HepG2 (cell line): ENCODE results near the gene SMLR1. TPM values are rescaled to one million over a fixed set of nuclear protein-coding genes. Genes with fewer than 3 reads are reported as not detected.

Experiments used
- ATAC-seq: fragments of 200-7000 bp; cut with Tn5 transposase; 3 replicates; pipeline ENCODE4 v1.9.1; 2020; ENCODE audit warnings: mild to moderate bottlenecking, moderate library complexity
- BruUV-seq: library from RNA; stranded (reverse); fragments of 400-500 nt; replicated peaks from 2 replicates; lab custom pipeline; 2021; lab: Mats Ljungman, UMichigan
- CTCF ChIA-PET: fragments of 300-600 bp; formaldehyde crosslinking; extraction: SDS; loops from one replicate; lab custom pipeline; 2021; ENCODE audit warnings: low total read pairs, inconsistent platforms, low intra/inter-chr PET ratio; lab: Yijun Ruan, JAX
- POLR2A ChIA-PET: fragments of 350-600 bp; sonication (Branson Sonifier 250); formaldehyde crosslinking; loops from one replicate; lab custom pipeline; 2020; ENCODE audit warnings: antibody characterized with exemption, inconsistent platforms; lab: Yijun Ruan, JAX
- DNase-seq: peaks from one replicate; pipeline ENCODE4 v3.0.0-alpha.2; 2015; ENCODE audit warnings: low spot score
- FAIRE-seq: peaks from 3 replicates; lab custom pipeline; 2011; peaks lifted over from hg19 to GRCh38; lab: Jason Lieb, UNC
- H2AFZ ChIP-seq: one replicate; pipeline ENCODE4 v1.6.1; 2011; ENCODE audit warnings: low read length, inconsistent platforms
- H3K27ac ChIP-seq: fragments of 300-600 bp; 3 replicates; pipeline ENCODE4 v1.8.0; 2011; ENCODE audit warnings: mixed run types, mild to moderate bottlenecking, mixed read lengths, low read length, inconsistent platforms; ENCODE audit not compliant: insufficient read depth; ENCODE audit errors: extremely low read length
- H3K27me3 ChIP-seq, 2 experiments: fragments of 200-600 bp in 1 of 2; 2 replicates in 1 of 2; 3 replicates in 1 of 2; pipeline versions ENCODE4 v1.6.0 to v1.8.0; 2011; ENCODE audit warnings: low read length in 2 of 2, mild to moderate bottlenecking in 2 of 2, moderate library complexity in 2 of 2, inconsistent platforms in 1 of 2; ENCODE audit not compliant: insufficient read depth in 2 of 2, control insufficient read depth in 1 of 2
- H3K36me3 ChIP-seq, 2 experiments: fragments of 200-600 bp in 1 of 2; replicated peaks in 1 of 2; 2 replicates in 1 of 2; 3 replicates in 1 of 2; pipeline versions ENCODE4 v1.5.1 to v1.8.0; 2011; ENCODE audit warnings: low read length in 2 of 2, inconsistent platforms in 1 of 2; ENCODE audit not compliant: insufficient read depth in 2 of 2, control insufficient read depth in 1 of 2
- H3K4me1 ChIP-seq: 2 replicates; pipeline ENCODE4 v1.5.1; 2012; ENCODE audit warnings: low read length, inconsistent platforms; ENCODE audit not compliant: insufficient read depth
- H3K4me2 ChIP-seq: 2 replicates; pipeline ENCODE4 v1.6.0; 2011; ENCODE audit warnings: low read depth, low read length, inconsistent platforms
- H3K4me3 ChIP-seq, 3 experiments: fragments of 200-600 bp in 1 of 3; sonication (generic), shearing (Covaris generic) in 1 of 3; replicated peaks in 1 of 3; 2 replicates each; pipeline ENCODE4 v1.5.1; 2011 to 2016; ENCODE audit warnings: low read length in 3 of 3, inconsistent platforms in 2 of 3, low read depth in 2 of 3, mild to moderate bottlenecking in 2 of 3, control low read depth in 1 of 3, mixed read lengths in 1 of 3; ENCODE audit not compliant: insufficient read depth in 1 of 3
- H3K79me2 ChIP-seq: one replicate; pipeline ENCODE4 v1.6.1; 2011; ENCODE audit warnings: low read length, inconsistent platforms; ENCODE audit not compliant: insufficient read depth
- H3K9ac ChIP-seq: 2 replicates; pipeline ENCODE4 v1.6.0; 2011; ENCODE audit warnings: mild to moderate bottlenecking, low read depth, low read length, inconsistent platforms; ENCODE audit not compliant: insufficient read depth
- H3K9me3 ChIP-seq: 2 replicates; pipeline ENCODE4 v1.5.1; 2012; ENCODE audit warnings: mild to moderate bottlenecking, low read length
- H4K20me1 ChIP-seq: 2 replicates; pipeline ENCODE4 v1.6.0; 2011; ENCODE audit warnings: inconsistent platforms, mild to moderate bottlenecking, low read length, moderate library complexity; ENCODE audit not compliant: insufficient read depth
- FOXO4 ChIP-seq: sonication (generic); formaldehyde crosslinking; conservative IDR thresholded peaks from 2 replicates; pipeline ENCODE4 v1.8.1; 2023; ENCODE audit warnings: missing genetic modification reagents
- HDAC2 ChIP-seq: sonication (generic); formaldehyde crosslinking; IDR thresholded peaks from 2 replicates; pipeline ENCODE4 v1.4.0; 2020; ENCODE audit warnings: missing genetic modification reagents
- HOXA7 ChIP-seq: sonication (generic); formaldehyde crosslinking; IDR thresholded peaks from 2 replicates; pipeline ENCODE4 v1.8.1; 2022; ENCODE audit warnings: mild to moderate bottlenecking, missing genetic modification reagents, moderate library complexity
- KMT2A ChIP-seq: sonication (generic); formaldehyde crosslinking; IDR thresholded peaks from 2 replicates; pipeline ENCODE4 v1.4.0; 2020; ENCODE audit warnings: missing genetic modification reagents
- MEIS2 ChIP-seq: sonication (generic); formaldehyde crosslinking; IDR thresholded peaks from 2 replicates; pipeline ENCODE4 v1.9.0; 2021; ENCODE audit warnings: mild to moderate bottlenecking, missing genetic modification reagents
- POLR2G ChIP-seq: fragments of 200-400 bp; formaldehyde crosslinking; IDR thresholded peaks from 2 replicates; pipeline ENCODE4 v1.6.1; 2018; ENCODE audit warnings: mild to moderate bottlenecking, low read depth, low read length, moderate library complexity
- SALL1 ChIP-seq: sonication (generic); formaldehyde crosslinking; IDR thresholded peaks from 2 replicates; pipeline ENCODE4 v1.8.0; 2022; ENCODE audit warnings: mild to moderate bottlenecking, missing genetic modification reagents
- WGBS: methylation state at CpG from one replicate; pipeline ENCODE4 v1.1.6; 2017; ENCODE audit warnings: low lambda C conversion rate; 5-methylcytosine and 5-hydroxymethylcytosine counted together
- in situ Hi-C: cut with HindIII; loops from 2 replicates; pipeline ENCODE4 v1.10.0; 2017; ENCODE audit warnings: low pct_unique_long_range_greater_than_20kb; ENCODE audit not compliant: extremely low pct_ligation_motif_present
- intact Hi-C: fragments of 100-400 bp; cut with micrococcal nuclease; formaldehyde crosslinking; loops from one replicate; pipeline ENCODE4 v1.10.0; 2022; ENCODE audit not compliant: unreplicated experiment
- polyA plus RNA-seq, 8 experiments: library from polyadenylated mRNA; depleted of rRNA in 3 of 8; stranded (reverse) in 7 of 8; unstranded in 1 of 8; fragments of >200 nt; fragmentation: Illumina TruSeq in 4 of 8; extraction: Trizol in 4 of 8; gene quantifications; 2 replicates each; pipeline versions ENCODE4 v1.2.1 to v1.2.3, GENCODE V29; 2011 to 2016; ENCODE audit warnings: low read depth in 4 of 8, missing spikeins in 1 of 8, mixed read lengths in 1 of 8; ENCODE audit not compliant: insufficient read depth in 1 of 8
- total RNA-seq, 5 experiments: library from RNA; depleted of rRNA; stranded (reverse); fragments of >200 nt; fragmentation: Illumina TruSeq; extraction: Trizol; gene quantifications; 2 replicates each; pipeline ENCODE4 v1.2.3, GENCODE V29; 2016; ENCODE audit warnings: low read depth in 1 of 5
- TF ChIP-seq, protein P1 (sequence below): sonication (generic); formaldehyde crosslinking; IDR thresholded peaks from 2 replicates; pipeline ENCODE4 v1.5.1; 2020; ENCODE audit warnings: mild to moderate bottlenecking, missing genetic modification reagents

Gene SMLR1
- total and polyA plus RNA-seq, 2 of the 13 experiments (the other 11 are each of a cell fraction or from before 2014, with no cell fraction given), result 41.8 to 104 TPM

DNA sequence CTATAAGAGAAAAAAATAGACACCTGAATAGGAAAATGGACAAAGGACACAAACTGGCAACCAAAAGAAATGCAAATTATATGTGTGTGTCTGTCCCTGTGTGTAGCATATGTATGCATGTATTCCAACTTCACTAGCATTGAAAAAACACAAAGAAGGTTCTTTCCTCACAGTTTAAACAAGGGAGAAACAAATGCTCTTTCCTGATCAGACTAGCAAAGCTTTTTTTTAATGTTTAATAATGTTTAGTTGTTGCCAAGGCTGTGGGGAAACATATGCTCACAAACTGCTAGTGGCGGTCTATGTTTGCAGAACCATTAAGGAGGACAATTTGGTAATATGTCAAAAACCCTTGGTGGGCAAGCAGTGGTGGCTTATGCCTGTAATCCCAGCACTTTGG, 22.4 kb downstream of the SMLR1 start:
- Histone ChIP-seq H2AFZ (no peak overlapping the region), H3K4me3 (no peak overlapping the region), H3K36me3 (no peaks in the 10 kb centered on the region; a peak in 2 of 5 replicates), H4K20me1 (no peaks in the 10 kb centered on the region), H3K27ac (no peak overlapping the region), H3K4me2 (no peak overlapping the region), H3K27me3 (no peaks in the 10 kb centered on the region), H3K4me1 (peaks cover 69% of the 10 kb centered on the region), H3K9ac (no peak overlapping the region), H3K79me2 (no peaks in the 10 kb centered on the region), H3K9me3 (no peaks in the 10 kb centered on the region)
- DNase-seq, result no peak
- FAIRE-seq, result no peak
- ChIA-PET POLR2A (no interaction called here), CTCF (no interaction called here)
- no TSS peak for BruUV-seq
- TF ChIP-seq HOXA7 (CRISPR knock-in tag) (no peak), FOXO4 (CRISPR knock-in tag) (0 out of 2 replicates have a peak, but pooled peaks have one; percentile 17)
- WGBS, result 100% methylated on average over 1 of the region's 1 CpG
- intact Hi-C loops, result loop anchor here (10.0 kb wide), 1 partner anchor 555 kb away; no protein-coding TSS in a partner anchor
- ATAC-seq, result no peak
- in situ Hi-C loops, result loop anchor here (10.0 kb wide), 1 partner anchor 485 kb away; the partner anchor contains the start of gene TMEM200A

GRCh38 chr6:130851026-130851425, 23.8 kb downstream of the SMLR1 start:
- CTCF ChIA-PET, result no interaction called here
- peaks cover 69% of the 10 kb centered on the region for H3K4me1 ChIP-seq
- no peaks in the 10 kb centered on the region for H3K79me2 ChIP-seq
- peaks cover 4% of the 10 kb centered on the region; the same call in 1 of the 2 replicates for H3K9me3 ChIP-seq
- no peak for FAIRE-seq
- 97% methylated on average over 1 of the region's 1 CpG for WGBS
- H3K27ac ChIP-seq, result no peak overlapping the region
- in situ Hi-C loops (no loop called here), intact Hi-C loops (no loop called here)
- no peak overlapping the region for H3K9ac ChIP-seq
- no peak overlapping the region for H2AFZ ChIP-seq
- no peaks in the 10 kb centered on the region for H4K20me1 ChIP-seq
- POLR2A ChIA-PET, result interaction anchor here (1.2 to 3.6 kb wide), 3 partner anchors 13 to 24 kb away, joined by 3 to 35 read pairs (median 27); partner anchors contain the start of gene SMLR1
- no peak for DNase-seq
- H3K4me3 ChIP-seq, result no peak overlapping the region
- no peaks in the 10 kb centered on the region for H3K27me3 ChIP-seq
- no peaks in the 10 kb centered on the region; a peak in 2 of 5 replicates for H3K36me3 ChIP-seq
- ATAC-seq, result no peak
- H3K4me2 ChIP-seq, result no peak overlapping the region
- no TSS peak for BruUV-seq
- TF ChIP-seq MEIS2 (CRISPR knock-in tag) (no peak), SALL1 (CRISPR knock-in tag) (no peak), KMT2A (no peak), POLR2G (no peak), HDAC2 (CRISPR knock-in tag) (no peak)
- TF ChIP-seq, protein P1, sequence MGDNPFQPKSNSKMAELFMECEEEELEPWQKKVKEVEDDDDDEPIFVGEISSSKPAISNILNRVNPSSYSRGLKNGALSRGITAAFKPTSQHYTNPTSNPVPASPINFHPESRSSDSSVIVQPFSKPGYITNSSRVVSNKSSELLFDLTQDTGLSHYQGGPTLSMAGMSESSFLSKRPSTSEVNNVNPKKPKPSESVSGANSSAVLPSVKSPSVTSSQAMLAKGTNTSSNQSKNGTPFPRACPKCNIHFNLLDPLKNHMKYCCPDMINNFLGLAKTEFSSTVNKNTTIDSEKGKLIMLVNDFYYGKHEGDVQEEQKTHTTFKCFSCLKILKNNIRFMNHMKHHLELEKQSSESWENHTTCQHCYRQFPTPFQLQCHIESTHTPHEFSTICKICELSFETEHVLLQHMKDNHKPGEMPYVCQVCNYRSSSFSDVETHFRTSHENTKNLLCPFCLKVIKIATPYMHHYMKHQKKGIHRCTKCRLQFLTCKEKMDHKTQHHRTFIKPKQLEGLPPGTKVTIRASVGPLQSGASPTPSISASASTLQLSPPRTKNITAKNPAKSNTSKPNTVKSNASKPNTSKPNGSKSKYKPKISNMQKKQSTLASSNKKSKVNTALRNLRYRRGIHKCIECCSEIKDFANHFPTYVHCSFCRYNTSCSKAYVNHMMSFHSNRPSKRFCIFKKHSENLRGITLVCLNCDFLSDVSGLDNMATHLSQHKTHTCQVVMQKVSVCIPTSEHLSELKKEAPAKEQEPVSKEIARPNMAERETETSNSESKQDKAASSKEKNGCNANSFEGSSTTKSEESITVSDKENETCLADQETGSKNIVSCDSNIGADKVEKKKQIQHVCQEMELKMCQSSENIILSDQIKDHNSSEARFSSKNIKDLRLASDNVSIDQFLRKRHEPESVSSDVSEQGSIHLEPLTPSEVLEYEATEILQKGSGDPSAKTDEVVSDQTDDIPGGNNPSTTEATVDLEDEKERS (CRISPR knock-in tag), result no peak
